GM19324 (cell line): ENCODE results near the gene ELOVL6.
"Not testable (repeated sequence)": the region's sequence is repeated elsewhere in the genome, so short reads cannot be mapped to it uniquely, and the experiment has no call there.

Experiments used
- ATAC-seq: cut with Tn5 transposase; IDR thresholded peaks from one replicate; pipeline ENCODE4 v1.9.1; 2021; ENCODE audit warnings: mild to moderate bottlenecking, moderate library complexity; ENCODE audit not compliant: unreplicated experiment, low FRiP score

The ELOVL6 gene

DNA sequence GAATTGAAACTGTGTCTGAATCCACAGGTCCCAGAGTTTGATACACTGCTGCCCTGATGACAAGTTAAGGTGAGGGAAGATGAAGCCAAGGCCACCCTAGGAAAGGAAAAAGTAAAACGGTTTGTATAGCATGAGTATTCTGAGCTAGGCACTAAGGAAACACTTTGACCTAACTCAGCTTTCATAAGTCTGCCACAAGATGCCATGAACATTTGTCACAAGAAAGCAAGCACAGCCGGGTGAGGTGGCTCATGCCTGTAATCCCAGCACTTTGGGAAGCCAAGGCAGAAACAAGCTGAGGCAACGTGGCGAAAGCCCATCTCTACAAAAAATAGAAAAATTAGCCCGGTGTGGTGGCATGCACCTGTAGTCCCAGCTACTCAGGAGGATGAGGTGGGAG, 34.2 kb downstream of the ELOVL6 start:
- ATAC-seq, result no peak

DNA sequence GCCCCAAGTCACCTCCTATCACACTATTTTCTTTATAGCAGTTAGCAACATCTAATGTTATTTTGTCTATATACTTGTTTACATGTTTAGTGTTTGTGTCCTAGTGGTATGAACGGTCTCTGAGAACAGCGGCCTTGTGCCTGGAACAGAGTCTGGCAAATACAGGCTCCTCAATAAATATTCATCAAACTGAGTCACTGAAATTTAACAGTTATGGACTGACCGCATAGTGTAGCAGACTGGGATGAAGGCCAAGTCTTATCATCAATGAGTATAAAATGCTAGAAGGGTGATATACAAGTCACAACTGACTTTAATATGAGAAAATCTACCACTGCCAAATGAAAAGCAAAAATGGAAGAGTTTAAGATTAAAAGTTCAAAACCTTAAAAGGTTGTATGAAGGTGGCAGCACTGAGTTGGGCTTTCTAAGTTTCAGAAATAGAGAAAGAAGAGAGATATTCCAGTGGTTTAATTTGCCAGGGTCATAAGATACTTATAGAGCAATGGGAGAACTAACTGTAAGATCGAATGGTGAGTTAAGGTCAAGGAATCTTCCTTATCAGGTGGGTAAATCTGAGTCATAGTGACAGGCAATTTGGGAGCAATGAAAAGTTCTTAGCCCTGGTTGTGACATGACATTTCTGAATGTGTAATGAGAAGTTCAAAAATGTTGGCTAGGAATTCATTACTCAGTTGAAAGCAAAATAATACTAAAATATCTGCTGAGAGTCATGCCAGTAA, 34.9 kb downstream of the ELOVL6 start:
- ATAC-seq, result no peak

- no peak for ATAC-seq
Measured at GRCh38 chr4:110160618-110161017, 37.8 kb downstream of the ELOVL6 start.

- no peak for ATAC-seq
Measured at GRCh38 chr4:110159541-110159940, 38.9 kb downstream of the ELOVL6 start.

DNA sequence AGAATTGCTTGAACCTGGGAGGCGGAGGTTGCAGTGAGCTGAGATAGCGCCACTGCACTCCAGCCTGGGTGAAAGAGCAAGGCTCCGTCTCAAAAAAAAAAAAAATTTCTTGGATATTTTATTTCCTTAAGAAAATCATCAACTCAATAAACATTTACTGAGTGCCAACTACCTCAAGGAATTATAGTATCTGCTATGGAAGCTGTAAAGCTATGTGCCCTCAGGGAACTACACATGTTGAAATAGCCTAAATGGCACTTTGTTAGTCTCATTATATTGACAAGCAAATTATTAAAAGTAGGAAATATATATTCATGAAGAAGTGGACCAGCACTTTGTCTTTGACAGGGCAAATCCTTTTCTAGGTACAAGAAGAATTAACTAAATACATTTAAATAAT, 40.8 kb downstream of the ELOVL6 start:
- no peak for ATAC-seq

DNA sequence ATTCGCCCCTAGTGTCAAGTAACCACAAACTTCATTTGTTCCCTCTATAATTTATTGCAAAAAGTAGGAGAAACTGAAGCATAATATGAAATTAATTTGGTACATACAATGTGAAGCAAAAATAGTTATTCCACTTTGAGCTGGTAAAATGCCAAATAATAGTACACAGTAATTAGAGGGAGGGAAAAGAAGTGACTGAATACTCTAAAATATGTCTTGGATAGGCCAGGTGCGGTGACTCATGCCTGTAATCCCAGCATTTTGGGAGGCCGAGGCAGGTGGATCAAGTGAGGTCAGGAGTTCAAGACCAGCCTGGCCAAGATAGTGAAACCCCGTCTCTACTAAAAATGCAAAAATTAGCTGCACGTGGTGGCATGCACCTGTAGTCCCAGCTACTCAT, 41.2 kb downstream of the ELOVL6 start:
- not testable (repeated sequence) for ATAC-seq

DNA sequence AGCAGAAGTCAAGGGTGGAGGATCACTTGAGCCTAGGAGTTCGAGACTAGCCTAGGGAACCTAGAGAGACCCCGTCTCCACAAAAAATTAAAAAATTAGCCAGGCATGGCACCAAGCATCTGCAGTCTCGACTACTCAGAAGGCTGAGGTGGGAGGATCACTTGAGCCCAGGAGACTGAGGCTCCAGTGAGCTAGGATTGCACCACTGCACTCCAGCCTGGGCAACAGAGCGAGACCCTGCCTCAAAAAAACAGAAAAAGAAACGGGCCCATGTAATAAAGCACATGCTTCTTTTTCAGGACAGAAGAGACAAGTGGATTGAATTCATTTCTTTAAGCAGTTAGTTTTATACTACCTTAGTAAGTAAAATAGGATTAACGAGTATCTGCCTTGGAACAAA, 42.0 kb downstream of the ELOVL6 start:
- ATAC-seq, result no peak

DNA sequence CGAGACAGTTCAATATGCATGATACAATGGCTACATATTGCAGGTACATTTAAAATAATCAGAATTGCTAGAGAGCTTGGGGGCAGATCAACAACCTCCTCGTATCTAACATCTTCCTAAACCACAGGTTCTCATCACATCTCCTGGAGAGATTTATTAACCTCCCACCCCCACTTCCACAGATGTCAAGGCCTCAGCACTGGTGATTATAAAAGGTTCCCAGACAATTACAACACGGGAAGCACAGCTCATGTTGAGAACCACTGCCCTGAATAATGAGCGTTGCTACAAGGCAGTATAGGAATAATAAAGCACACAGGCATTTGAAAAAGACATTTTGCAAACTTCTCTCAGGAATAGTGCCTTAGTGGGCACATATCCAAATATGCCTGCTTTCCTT, 42.8 kb downstream of the ELOVL6 start:
- no peak for ATAC-seq

- ATAC-seq, result no peak
Measured at GRCh38 chr4:110154582-110154981, 43.8 kb downstream of the ELOVL6 start.

- no peak for ATAC-seq
Measured at GRCh38 chr4:110152386-110152785, 46.0 kb downstream of the ELOVL6 start.

DNA sequence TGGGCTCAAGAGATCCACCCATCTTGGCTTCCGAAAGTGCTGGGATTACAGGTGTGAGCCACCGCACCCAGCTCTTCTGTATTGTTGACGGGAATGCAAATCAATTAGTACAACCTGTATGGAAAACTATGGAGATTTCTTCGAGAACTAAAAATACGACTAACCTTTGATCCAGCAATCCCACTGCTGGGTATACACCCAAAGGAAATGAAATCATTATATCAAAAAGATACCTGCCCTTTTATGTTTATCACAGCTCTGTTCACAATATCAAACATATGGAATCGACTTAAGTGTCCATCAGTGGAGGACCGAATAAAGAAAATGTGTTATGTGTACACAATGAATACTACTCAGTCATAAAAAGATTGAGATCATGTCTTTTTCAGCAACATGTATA, 49.3 kb downstream of the ELOVL6 start:
- no peak for ATAC-seq

DNA sequence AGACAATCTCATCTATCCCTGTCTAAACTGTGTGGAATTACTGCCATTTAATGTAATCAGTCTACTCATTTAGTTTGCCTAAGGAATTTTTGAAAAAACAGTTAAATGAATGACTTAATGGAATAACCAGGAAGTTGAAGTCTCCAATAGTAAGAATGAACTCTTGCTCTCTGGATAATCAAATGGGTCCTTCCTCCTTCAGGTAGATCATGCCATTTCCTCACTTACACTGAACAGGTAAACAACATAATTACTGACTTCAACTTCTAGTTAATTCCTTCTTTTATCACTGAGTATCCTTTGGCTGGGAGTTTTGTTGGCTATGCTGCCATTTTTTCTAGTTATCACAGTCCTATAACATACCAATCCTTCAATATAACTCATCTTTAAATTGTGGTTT, 56.0 kb downstream of the ELOVL6 start:
- ATAC-seq, result no peak

GRCh38 chr4:110139815-110140214, 58.6 kb downstream of the ELOVL6 start:
- no peak for ATAC-seq

- no peak for ATAC-seq
Measured at GRCh38 chr4:110139111-110139510, 59.3 kb downstream of the ELOVL6 start.

- ATAC-seq, result no peak
Measured at GRCh38 chr4:110138551-110138950, 59.9 kb downstream of the ELOVL6 start.

DNA sequence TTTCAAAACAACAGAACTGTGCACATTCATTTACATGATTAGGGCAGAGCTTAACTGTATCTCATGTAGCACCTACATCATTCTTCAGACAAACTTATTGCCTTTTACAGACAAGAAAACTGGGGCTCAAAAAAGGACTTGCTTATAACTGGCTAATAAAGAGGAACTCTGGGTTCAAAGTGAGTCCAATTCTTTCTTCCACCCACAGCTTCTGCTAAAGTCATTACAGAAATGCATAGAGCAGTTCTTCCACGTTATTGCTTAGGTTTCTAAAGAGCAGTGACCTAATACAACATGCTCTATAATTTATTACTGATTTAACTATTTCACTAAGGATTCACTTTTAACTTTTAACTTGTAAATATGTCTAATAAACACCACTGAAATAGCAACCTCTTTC, 60.6 kb downstream of the ELOVL6 start:
- ATAC-seq, result no peak

- ATAC-seq, result no peak
Measured at GRCh38 chr4:110135523-110135922, 62.9 kb downstream of the ELOVL6 start.

- ATAC-seq, result no peak
Measured at GRCh38 chr4:110135076-110135475, 63.3 kb downstream of the ELOVL6 start.

DNA sequence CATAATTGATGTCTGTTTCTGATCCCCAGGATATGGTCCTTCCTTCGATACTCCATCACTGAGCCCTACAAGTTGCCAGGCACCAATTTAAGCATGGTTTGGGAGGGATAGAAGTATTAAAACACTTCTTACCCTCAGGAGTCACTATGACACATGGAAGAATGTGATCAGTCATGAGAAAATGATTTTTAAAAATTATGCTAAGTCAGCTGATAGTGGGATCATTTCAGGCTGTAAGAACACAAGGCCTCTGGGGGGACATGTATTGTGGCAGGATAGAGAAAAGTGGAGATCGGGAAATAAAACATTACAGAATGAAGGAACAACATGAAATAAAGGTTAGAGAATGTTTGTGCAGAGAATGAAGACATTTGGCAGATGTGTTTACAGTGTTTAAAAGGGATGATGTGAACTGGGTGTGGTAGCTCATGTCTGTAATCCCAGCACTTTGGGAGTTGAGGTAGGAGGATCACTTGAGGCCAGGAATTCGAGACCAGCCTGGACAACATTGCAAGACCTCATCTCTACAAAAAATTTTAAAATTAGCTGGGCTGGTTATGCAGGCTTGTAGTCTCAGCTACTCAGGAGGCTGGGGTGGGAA, 64.0 kb downstream of the ELOVL6 start:
- ATAC-seq, result no peak

DNA sequence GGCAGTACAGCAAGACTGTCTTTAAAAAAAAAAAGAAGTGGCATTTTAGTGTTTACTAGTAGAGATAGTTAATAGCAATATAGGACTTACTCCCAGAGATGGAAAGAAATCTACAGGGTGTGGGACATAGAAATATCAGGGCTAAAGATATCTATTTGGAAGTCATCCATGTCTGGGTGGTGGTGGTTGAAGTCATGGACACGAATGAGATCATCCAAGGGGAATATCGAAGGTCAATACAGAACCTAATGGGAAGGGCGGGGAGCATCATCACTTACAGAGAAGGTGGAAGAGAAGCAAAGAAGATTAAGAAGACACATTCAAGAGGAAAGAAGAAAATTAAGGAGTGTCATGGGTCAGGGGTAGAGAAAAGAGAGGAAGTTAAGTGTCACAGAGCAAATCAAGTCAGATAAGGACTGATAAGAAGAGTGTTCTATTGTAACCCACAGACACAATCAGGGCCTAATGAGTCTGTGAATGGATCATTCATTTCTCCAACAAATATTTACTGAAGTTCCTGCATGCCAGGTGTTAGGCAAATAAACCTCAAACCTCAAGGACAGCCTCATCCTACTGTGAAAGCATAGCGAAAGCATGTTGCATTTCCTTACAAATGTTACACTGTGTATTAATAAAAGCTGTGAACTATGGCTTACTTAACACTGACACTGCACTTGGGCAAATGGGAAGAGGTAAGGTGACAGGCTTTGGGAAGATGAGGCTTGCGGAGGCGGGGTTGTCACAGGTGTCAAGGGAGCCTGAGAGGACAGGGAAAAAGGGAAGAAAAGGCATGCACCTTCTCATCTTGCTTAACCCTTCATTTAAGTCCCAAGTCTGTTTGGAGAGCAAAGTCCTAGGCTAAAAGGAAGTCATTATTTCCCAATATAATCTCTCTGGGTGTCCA, 65.3 kb downstream of the ELOVL6 start:
- no peak for ATAC-seq

- no peak for ATAC-seq
Measured at GRCh38 chr4:110131916-110132315, 66.5 kb downstream of the ELOVL6 start.
